HepG2 (cell line): ENCODE measurements around the gene IPO8. TPM values are rescaled to one million over a fixed set of nuclear protein-coding genes. Genes with fewer than 3 reads are reported as not detected.

Experiments
- ATAC-seq: fragments of 200-7000 bp; cut with Tn5 transposase; 3 replicates; pipeline ENCODE4 v1.9.1; 2020; ENCODE audit warnings: mild to moderate bottlenecking, moderate library complexity
- BruUV-seq: library from RNA; stranded (reverse); fragments of 400-500 nt; replicated peaks from 2 replicates; lab custom pipeline; 2021; lab: Mats Ljungman, UMichigan
- CTCF ChIA-PET: fragments of 300-600 bp; formaldehyde crosslinking; extraction: SDS; loops from one replicate; lab custom pipeline; 2021; ENCODE audit warnings: low total read pairs, inconsistent platforms, low intra/inter-chr PET ratio; lab: Yijun Ruan, JAX
- POLR2A ChIA-PET: fragments of 350-600 bp; sonication (Branson Sonifier 250); formaldehyde crosslinking; loops from one replicate; lab custom pipeline; 2020; ENCODE audit warnings: antibody characterized with exemption, inconsistent platforms; lab: Yijun Ruan, JAX
- DNase-seq: peaks from one replicate; pipeline ENCODE4 v3.0.0-alpha.2; 2015; ENCODE audit warnings: low spot score
- FAIRE-seq: peaks from 3 replicates; lab custom pipeline; 2011; peaks lifted over from hg19 to GRCh38; lab: Jason Lieb, UNC
- H2AFZ ChIP-seq: one replicate; pipeline ENCODE4 v1.6.1; 2011; ENCODE audit warnings: low read length, inconsistent platforms
- H3K27ac ChIP-seq: fragments of 300-600 bp; 3 replicates; pipeline ENCODE4 v1.8.0; 2011; ENCODE audit warnings: mixed run types, mild to moderate bottlenecking, mixed read lengths, low read length, inconsistent platforms; ENCODE audit not compliant: insufficient read depth; ENCODE audit errors: extremely low read length
- H3K27me3 ChIP-seq, 2 experiments: fragments of 200-600 bp in 1 of 2; 2 replicates in 1 of 2; 3 replicates in 1 of 2; pipeline versions ENCODE4 v1.6.0 to v1.8.0; 2011; ENCODE audit warnings: low read length in 2 of 2, mild to moderate bottlenecking in 2 of 2, moderate library complexity in 2 of 2, inconsistent platforms in 1 of 2; ENCODE audit not compliant: insufficient read depth in 2 of 2, control insufficient read depth in 1 of 2
- H3K36me3 ChIP-seq, 2 experiments: fragments of 200-600 bp in 1 of 2; replicated peaks in 1 of 2; 2 replicates in 1 of 2; 3 replicates in 1 of 2; pipeline versions ENCODE4 v1.5.1 to v1.8.0; 2011; ENCODE audit warnings: low read length in 2 of 2, inconsistent platforms in 1 of 2; ENCODE audit not compliant: insufficient read depth in 2 of 2, control insufficient read depth in 1 of 2
- H3K4me1 ChIP-seq: 2 replicates; pipeline ENCODE4 v1.5.1; 2012; ENCODE audit warnings: low read length, inconsistent platforms; ENCODE audit not compliant: insufficient read depth
- H3K4me2 ChIP-seq: 2 replicates; pipeline ENCODE4 v1.6.0; 2011; ENCODE audit warnings: low read depth, low read length, inconsistent platforms
- H3K4me3 ChIP-seq, 3 experiments: fragments of 200-600 bp in 1 of 3; sonication (generic), shearing (Covaris generic) in 1 of 3; replicated peaks in 1 of 3; 2 replicates each; pipeline ENCODE4 v1.5.1; 2011 to 2016; ENCODE audit warnings: low read length in 3 of 3, inconsistent platforms in 2 of 3, low read depth in 2 of 3, mild to moderate bottlenecking in 2 of 3, control low read depth in 1 of 3, mixed read lengths in 1 of 3; ENCODE audit not compliant: insufficient read depth in 1 of 3
- H3K79me2 ChIP-seq: one replicate; pipeline ENCODE4 v1.6.1; 2011; ENCODE audit warnings: low read length, inconsistent platforms; ENCODE audit not compliant: insufficient read depth
- H3K9ac ChIP-seq: 2 replicates; pipeline ENCODE4 v1.6.0; 2011; ENCODE audit warnings: mild to moderate bottlenecking, low read depth, low read length, inconsistent platforms; ENCODE audit not compliant: insufficient read depth
- H3K9me3 ChIP-seq: 2 replicates; pipeline ENCODE4 v1.5.1; 2012; ENCODE audit warnings: mild to moderate bottlenecking, low read length
- H4K20me1 ChIP-seq: 2 replicates; pipeline ENCODE4 v1.6.0; 2011; ENCODE audit warnings: inconsistent platforms, mild to moderate bottlenecking, low read length, moderate library complexity; ENCODE audit not compliant: insufficient read depth
- ARNT2 ChIP-seq: sonication (generic); formaldehyde crosslinking; IDR thresholded peaks from 2 replicates; pipeline ENCODE4 v1.8.0; 2022; ENCODE audit warnings: mild to moderate bottlenecking, low read depth, missing genetic modification reagents, moderate library complexity
- ATF7-NPFF ChIP-seq: sonication (generic); formaldehyde crosslinking; IDR thresholded peaks from 2 replicates; pipeline ENCODE4 v1.8.1; 2023; ENCODE audit warnings: mild to moderate bottlenecking, low read depth, missing genetic modification reagents, moderate library complexity
- CAMTA2 ChIP-seq: sonication (generic); formaldehyde crosslinking; IDR thresholded peaks from 2 replicates; pipeline ENCODE4 v1.4.0; 2020; ENCODE audit warnings: mild to moderate bottlenecking, missing genetic modification reagents, borderline replicate concordance
- CEBPZ ChIP-seq: IDR thresholded peaks from 2 replicates; pipeline ENCODE4 v1.6.1; 2012; ENCODE audit warnings: low read length, improper control_type of control experiment
- SIN3B ChIP-seq: fragments of 150-350 bp; IDR thresholded peaks from 2 replicates; pipeline ENCODE4 v1.6.1; 2014; ENCODE audit warnings: low read length
- STAG1 ChIP-seq: sonication (generic); formaldehyde crosslinking; IDR thresholded peaks from 2 replicates; pipeline ENCODE4 v1.4.0; 2020; ENCODE audit warnings: missing genetic modification reagents
- ZNF7 ChIP-seq: IDR thresholded peaks from 2 replicates; pipeline ENCODE4 v1.6.1; 2016; ENCODE audit warnings: missing biosample characterization, missing genetic modification reagents
- WGBS: methylation state at CpG from one replicate; pipeline ENCODE4 v1.1.6; 2017; ENCODE audit warnings: low lambda C conversion rate; 5-methylcytosine and 5-hydroxymethylcytosine counted together
- in situ Hi-C: cut with HindIII; loops from 2 replicates; pipeline ENCODE4 v1.10.0; 2017; ENCODE audit warnings: low pct_unique_long_range_greater_than_20kb; ENCODE audit not compliant: extremely low pct_ligation_motif_present
- intact Hi-C: fragments of 100-400 bp; cut with micrococcal nuclease; formaldehyde crosslinking; loops from one replicate; pipeline ENCODE4 v1.10.0; 2022; ENCODE audit not compliant: unreplicated experiment
- polyA plus RNA-seq, 8 experiments: library from polyadenylated mRNA; depleted of rRNA in 3 of 8; stranded (reverse) in 7 of 8; unstranded in 1 of 8; fragments of >200 nt; fragmentation: Illumina TruSeq in 4 of 8; extraction: Trizol in 4 of 8; gene quantifications; 2 replicates each; pipeline versions ENCODE4 v1.2.1 to v1.2.3, GENCODE V29; 2011 to 2016; ENCODE audit warnings: low read depth in 4 of 8, missing spikeins in 1 of 8, mixed read lengths in 1 of 8; ENCODE audit not compliant: insufficient read depth in 1 of 8
- total RNA-seq, 5 experiments: library from RNA; depleted of rRNA; stranded (reverse); fragments of >200 nt; fragmentation: Illumina TruSeq; extraction: Trizol; gene quantifications; 2 replicates each; pipeline ENCODE4 v1.2.3, GENCODE V29; 2016; ENCODE audit warnings: low read depth in 1 of 5
- TF ChIP-seq, protein P1 (sequence below): sonication (generic); formaldehyde crosslinking; conservative IDR thresholded peaks from 2 replicates; pipeline ENCODE4 v1.8.0; 2022; ENCODE audit warnings: low read depth, missing genetic modification reagents
- TF ChIP-seq, protein P2 (sequence below): sonication (generic); formaldehyde crosslinking; IDR thresholded peaks from 2 replicates; pipeline ENCODE4 v1.5.0; 2020; ENCODE audit warnings: mild to moderate bottlenecking, missing genetic modification reagents, moderate library complexity

Gene IPO8
- total and polyA plus RNA-seq, 2 of the 13 experiments (the other 11 are each of a cell fraction or from before 2014, with no cell fraction given) = 6.3 to 21.8 TPM

GRCh38 chr12:30624009-30624408, 71.7 kb downstream of the IPO8 start:
- no peak overlapping the region for H3K4me2 ChIP-seq

DNA sequence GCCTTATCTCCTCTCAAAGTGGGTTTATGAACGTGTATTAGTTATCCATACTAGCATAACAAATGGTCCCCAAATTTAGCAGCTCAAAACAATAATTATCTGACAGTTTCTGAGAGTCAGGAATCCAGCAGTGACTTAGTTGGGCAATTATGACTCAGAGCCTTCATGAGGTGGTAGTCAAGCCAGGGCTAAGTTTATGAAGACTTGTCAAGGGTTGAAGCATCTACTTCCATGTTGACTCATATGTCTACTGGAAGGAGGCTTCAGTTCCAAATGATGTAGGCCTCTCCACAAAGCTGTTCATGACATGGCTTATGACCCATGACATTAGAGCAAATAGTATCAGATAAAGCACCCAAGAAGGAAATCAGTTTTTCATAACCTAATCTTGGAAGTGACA, 73.2 kb downstream of the IPO8 start:
- CTCF ChIA-PET = no interaction called here
- intact Hi-C loops = loop anchor here (10.0 kb wide), 1 partner anchor 118 kb away; no protein-coding TSS in a partner anchor
- Histone ChIP-seq H2AFZ (no peak overlapping the region), H3K27ac (no peak overlapping the region), H3K79me2 (no peaks in the 10 kb centered on the region), H3K27me3 (no peaks in the 10 kb centered on the region), H3K36me3 (no peaks in the 10 kb centered on the region), H3K9ac (no peak overlapping the region), H3K4me3 (no peak overlapping the region), H4K20me1 (no peaks in the 10 kb centered on the region), H3K4me2 (no peak overlapping the region), H3K4me1 (peaks cover 40% of the 10 kb centered on the region), H3K9me3 (no peaks in the 10 kb centered on the region)
- 92% methylated on average over 1 of the region's 1 CpG for WGBS
- no peak for DNase-seq
- FAIRE-seq = no peak
- BruUV-seq = no TSS peak
- ATAC-seq = no peak
- in situ Hi-C loops = no loop called here
- POLR2A ChIA-PET = interaction anchor here (0.8 kb wide), 1 partner anchor 9 kb away, joined by 5 read pairs; no protein-coding TSS in a partner anchor
- TF ChIP-seq CAMTA2 (CRISPR knock-in tag) (no peak), ATF7-NPFF (CRISPR knock-in tag) (no peak), CEBPZ (no peak), ZNF7 (CRISPR knock-in tag) (no peak)
- TF ChIP-seq, protein P1, sequence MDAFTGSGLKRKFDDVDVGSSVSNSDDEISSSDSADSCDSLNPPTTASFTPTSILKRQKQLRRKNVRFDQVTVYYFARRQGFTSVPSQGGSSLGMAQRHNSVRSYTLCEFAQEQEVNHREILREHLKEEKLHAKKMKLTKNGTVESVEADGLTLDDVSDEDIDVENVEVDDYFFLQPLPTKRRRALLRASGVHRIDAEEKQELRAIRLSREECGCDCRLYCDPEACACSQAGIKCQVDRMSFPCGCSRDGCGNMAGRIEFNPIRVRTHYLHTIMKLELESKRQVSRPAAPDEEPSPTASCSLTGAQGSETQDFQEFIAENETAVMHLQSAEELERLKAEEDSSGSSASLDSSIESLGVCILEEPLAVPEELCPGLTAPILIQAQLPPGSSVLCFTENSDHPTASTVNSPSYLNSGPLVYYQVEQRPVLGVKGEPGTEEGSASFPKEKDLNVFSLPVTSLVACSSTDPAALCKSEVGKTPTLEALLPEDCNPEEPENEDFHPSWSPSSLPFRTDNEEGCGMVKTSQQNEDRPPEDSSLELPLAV = no peak

More at GRCh38 chr12:30624009-30624408, 71.7 kb downstream of the IPO8 start:
- in situ Hi-C loops = no loop called here
- H2AFZ ChIP-seq = no peak overlapping the region
- H3K27me3 ChIP-seq = no peaks in the 10 kb centered on the region
- no peak overlapping the region for H3K27ac ChIP-seq
- intact Hi-C loops = loop anchor here (10.0 kb wide), 1 partner anchor 119 kb away; no protein-coding TSS in a partner anchor
- no peak overlapping the region for H3K4me3 ChIP-seq
- ChIA-PET POLR2A (no interaction called here), CTCF (no interaction called here)
- DNase-seq (no peak), ATAC-seq (no peak), FAIRE-seq (no peak)
- TF ChIP-seq SIN3B = no peak
- peak; percentile 44; the same call in 1 of the 2 replicates for TF ChIP-seq STAG1
- TF ChIP-seq, protein P2, sequence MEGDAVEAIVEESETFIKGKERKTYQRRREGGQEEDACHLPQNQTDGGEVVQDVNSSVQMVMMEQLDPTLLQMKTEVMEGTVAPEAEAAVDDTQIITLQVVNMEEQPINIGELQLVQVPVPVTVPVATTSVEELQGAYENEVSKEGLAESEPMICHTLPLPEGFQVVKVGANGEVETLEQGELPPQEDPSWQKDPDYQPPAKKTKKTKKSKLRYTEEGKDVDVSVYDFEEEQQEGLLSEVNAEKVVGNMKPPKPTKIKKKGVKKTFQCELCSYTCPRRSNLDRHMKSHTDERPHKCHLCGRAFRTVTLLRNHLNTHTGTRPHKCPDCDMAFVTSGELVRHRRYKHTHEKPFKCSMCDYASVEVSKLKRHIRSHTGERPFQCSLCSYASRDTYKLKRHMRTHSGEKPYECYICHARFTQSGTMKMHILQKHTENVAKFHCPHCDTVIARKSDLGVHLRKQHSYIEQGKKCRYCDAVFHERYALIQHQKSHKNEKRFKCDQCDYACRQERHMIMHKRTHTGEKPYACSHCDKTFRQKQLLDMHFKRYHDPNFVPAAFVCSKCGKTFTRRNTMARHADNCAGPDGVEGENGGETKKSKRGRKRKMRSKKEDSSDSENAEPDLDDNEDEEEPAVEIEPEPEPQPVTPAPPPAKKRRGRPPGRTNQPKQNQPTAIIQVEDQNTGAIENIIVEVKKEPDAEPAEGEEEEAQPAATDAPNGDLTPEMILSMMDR (CRISPR knock-in tag) = peak; percentile 35
- no peak for TF ChIP-seq ARNT2 (CRISPR knock-in tag)
- BruUV-seq = no TSS peak
- peaks cover 0 to 2% of the 10 kb centered on the region in 2 experiments; a peak in 3 of 5 replicates for H3K36me3 ChIP-seq
- H4K20me1 ChIP-seq = no peaks in the 10 kb centered on the region
- WGBS = 95% methylated on average over 6 of the region's 6 CpGs
- H3K9ac ChIP-seq = no peak overlapping the region
- H3K9me3 ChIP-seq = no peaks in the 10 kb centered on the region
- H3K79me2 ChIP-seq = no peaks in the 10 kb centered on the region
- peaks cover 28% of the 10 kb centered on the region for H3K4me1 ChIP-seq
